DND-41 (cell line): Measurements from ENCODE around the gene PRODH.

Experiments used
- CTCF ChIP-seq: IDR thresholded peaks from 2 replicates; pipeline ENCODE4 v1.5.1; 2012; ENCODE audit warnings: borderline replicate concordance, low read length, moderate library complexity, mild to moderate bottlenecking; ENCODE audit not compliant: poor library complexity, severe bottlenecking; ENCODE audit errors: extremely low read depth
- EZH2 ChIP-seq: IDR thresholded peaks from 3 replicates; pipeline ENCODE4 v1.6.1; 2012; ENCODE audit warnings: borderline replicate concordance, low read depth, mild to moderate bottlenecking, moderate library complexity, low read length, inconsistent platforms; ENCODE audit not compliant: severe bottlenecking

- TF ChIP-seq EZH2 (no peak), CTCF (no peak)
These were observed 10.6 kb downstream of the PRODH start for GRCh38 chr22:18925368-18926064.
